Stimulated activated CD4-positive, alpha-beta T cell treated with anti-CD3 and anti-CD28 coated beads, Interleukin-15, amount 100 ng/mL, for 48 hours (primary cell): ENCODE measurements around the gene KRT38.

ENCODE experiments used
- DNase-seq, 2 donors: peaks; one replicate each; pipeline ENCODE4 v3.0.0-alpha.2; 2020; ENCODE audit warnings: low read depth in 2 of 2

KRT38 gene

GRCh38 chr17:41440531-41441033 lies at the start of gene KRT38:
Gene KRT38, minus strand, starts transcription at chr17:41440983. Its CDS starts 62 bp downstream, at chr17:41440921.
- no peak for DNase-seq

DNA sequence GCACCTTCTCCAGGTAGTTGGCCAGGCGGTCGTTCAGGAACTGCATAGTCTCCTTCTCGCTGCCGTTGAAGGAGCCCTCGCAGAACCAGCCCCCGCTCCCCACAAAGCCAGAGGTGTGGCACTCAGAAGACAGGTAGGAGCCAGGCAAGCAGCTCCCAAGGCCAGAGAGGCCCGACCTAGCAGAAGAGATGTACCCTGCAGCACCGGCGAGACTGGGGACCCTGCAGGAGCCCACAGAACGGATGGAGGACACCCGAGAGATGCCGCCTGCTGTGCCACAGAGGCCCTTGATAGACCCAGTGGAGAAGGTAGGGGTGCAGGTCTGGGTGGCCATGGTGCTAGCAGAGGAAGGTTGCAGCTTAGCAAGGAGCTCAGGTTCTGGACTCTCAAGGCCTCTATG lies 48.7 kb upstream of the KRT38 start, which contains the start of gene KRT36:
TSS of gene KRT36 (minus strand) at position 380 of the 400 bp plus-strand sequence. CDS start at position 334, 46 bp downstream.
- no peak for DNase-seq

DNA sequence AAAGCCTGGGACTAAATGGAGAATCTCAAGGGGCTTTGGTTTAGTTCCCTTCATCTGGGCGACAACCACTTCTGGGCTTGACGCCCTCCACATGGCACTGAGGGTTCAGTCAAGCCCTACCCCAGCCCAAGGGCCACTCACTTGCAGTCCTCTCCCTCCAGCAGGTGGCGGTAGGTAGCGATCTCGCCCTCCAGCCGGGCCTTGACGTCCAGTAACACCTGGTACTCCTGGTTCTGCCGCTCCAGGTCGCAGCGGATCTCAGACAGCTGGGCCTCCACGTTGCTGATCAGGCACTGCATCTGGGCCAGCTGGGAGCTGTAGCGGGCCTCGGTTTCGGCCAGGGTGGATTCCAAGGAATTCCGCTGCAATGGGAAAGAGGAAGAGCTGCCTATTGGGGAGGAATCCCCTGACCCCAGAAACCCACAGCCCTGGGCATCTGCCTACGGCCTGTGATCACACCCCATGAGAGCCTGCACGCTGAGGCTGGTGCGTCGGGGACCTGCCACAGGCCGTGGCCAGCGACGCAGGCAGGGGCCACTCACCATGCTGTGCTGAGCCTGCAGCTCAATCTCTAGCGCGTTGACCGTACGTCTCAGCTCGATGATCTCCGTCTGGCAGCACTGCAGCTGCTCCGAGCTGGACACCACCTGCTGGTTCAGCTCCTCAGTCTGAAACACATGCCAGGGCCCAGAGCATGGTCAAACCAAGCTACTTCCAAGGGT lies 46.2 kb upstream of the KRT38 start:
- peak; percentile 25 to 38 for DNase-seq

DNA sequence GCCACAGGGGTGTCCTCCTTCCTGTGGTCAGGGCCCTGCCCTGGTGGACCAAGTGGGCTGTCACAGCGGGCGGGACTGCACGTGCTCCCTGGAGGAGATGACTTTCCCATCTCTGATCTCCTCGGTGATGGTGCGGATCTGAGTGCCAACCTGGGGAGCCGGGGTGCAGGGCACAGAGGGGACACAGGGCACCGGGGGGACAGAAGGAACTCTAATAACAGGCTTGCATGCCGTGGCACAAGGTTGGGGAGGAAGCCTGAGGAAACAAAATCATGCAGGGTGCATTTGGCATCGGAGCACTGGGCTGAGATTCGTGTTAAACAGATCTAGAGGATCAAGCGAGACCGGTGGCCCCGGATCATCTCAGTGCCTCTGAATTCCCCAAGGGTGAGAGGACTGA lies 45.5 kb upstream of the KRT38 start:
- DNase-seq: no peak

- no peak for DNase-seq
Measured at GRCh38 chr17:41484920-41485904, 44.4 kb upstream of the KRT38 start.

DNA sequence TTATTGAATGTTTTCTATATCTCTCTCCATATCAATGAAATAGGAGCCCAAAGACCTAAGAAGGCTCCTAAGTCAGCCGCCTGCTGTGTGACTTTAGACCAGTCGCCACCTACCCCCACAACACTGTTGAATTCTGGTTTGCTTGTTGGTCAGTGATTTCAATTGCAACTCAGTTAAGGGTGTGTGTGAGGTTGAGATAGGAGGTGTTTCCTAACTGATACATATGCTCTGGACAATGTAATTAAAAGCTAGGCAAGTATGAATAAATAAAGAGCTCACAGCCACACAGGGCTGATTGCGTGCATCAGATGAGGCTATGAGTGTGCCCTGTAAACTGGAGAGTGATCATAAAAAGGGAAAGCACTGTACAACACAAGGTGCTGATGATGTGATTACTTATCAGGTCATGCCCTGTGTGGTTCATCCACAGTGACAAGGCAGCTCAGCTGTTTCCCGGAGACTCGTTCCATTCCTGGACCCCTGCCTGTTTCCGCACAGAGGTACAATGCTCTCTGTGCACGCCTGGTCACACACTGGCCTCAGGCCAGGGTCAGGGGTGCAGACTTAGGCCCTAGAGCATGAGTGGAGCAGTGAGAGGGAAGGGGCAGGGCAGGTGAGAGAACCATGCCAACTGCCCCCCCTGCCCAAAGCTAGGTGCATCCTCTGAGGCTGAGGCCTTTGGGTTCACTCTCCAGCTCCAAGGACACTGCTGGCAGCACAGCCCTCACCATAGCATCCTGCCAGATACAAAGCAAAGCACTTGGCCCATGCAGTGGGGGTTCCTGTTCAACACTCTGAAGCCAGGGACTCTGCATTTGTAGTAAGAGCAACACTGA lies 43.4 kb upstream of the KRT38 start:
- no peak for DNase-seq

DNA sequence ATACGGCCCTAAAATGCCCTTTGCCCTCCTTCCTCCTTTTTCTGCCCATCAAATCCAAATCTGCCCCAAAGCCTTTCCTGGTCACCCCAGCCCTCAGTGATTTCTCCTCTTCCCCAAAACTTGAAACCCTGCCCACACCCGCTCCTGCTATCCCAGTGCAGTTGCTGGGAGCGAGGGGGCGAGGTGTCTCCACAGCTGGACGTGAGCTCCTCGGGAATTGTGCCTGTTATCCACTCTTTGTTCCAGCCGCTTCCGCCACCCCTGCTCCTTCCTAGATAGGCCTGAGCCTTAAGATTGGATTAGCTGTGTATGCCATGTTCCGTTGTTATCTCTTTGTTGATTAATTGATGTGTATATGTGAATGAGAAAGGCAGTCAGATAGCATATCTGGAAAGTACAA lies 42.7 kb upstream of the KRT38 start:
- DNase-seq: no peak

- no peak for DNase-seq
Measured at GRCh38 chr17:41481036-41481435, 40.3 kb upstream of the KRT38 start, which contains the start of gene KRT35. Gene KRT35, minus strand, starts transcription at chr17:41481151. Its CDS starts 54 bp downstream, at chr17:41481097.

- no peak for DNase-seq
Measured at GRCh38 chr17:41480581-41480980, 39.8 kb upstream of the KRT38 start.

DNA sequence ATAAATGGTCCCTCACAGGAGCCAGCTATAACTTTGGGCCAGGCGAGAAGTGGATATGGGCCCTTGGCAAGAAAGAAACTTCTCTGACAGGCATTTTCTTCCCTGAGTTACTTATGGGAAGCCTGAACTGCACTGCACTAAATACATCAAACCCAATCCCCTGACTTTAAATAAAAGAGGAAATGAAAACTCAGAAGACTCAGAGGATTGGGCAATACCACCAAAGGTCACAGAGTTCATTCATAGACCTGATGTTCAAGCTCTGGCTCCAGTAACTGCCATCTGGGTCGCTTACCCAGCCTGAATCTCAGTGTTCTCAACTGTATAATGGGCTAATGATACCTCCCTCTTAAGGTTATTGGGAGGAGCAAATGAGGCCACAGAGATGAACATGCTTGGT lies 39.4 kb upstream of the KRT38 start:
- no peak for DNase-seq

- no peak for DNase-seq
Measured at GRCh38 chr17:41478237-41478636, 37.5 kb upstream of the KRT38 start.

DNA sequence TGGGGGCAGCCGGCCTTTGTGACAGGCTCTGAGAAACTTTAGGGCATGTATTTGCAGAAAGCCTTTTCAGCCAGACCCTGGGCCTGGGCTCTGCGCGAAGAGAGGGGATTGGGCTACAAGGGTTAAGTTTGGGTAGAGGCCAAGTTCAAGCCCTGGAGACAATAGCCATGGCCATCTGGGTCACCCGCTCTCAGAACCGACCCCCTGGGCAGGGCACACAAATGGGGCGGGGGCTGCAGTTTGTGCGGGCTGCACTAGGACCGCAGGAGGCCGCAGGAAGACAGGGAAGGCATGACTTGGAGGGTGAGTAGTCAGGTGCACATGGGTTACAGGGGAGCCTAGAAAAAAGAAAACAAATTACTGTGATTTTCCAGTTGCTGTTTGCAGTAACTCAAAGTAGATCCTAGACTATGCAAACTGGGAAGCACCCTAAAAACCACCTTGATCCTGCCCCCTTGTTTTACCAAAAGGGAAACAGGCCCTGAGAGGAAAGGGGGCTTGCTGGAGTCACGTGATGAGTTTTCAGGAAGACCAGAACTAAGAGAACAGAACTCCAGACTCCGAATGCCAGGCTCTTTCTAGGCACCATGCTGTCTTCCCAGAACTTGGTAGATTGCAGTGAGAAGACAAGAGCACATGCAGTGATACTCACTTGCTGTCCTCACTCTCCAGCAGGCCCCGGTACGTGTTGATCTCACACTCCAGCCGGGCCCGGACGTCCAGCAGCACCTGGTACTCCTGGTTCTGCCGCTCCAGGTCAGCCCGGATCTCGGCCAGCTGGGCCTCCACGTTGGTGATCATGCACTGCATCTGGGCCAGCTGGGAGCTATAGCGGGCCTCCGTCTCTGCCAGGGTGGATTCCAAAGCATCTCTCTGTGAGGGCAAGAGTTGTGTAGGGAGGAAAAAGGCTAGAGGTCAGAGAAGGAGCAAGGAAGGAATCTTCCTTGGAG lies 36.4 kb upstream of the KRT38 start:
- no peak for DNase-seq

- no peak for DNase-seq
Measured at GRCh38 chr17:41475421-41475820, 34.6 kb upstream of the KRT38 start.

- DNase-seq: no peak
Measured at GRCh38 chr17:41474863-41475262, 34.1 kb upstream of the KRT38 start.

DNA sequence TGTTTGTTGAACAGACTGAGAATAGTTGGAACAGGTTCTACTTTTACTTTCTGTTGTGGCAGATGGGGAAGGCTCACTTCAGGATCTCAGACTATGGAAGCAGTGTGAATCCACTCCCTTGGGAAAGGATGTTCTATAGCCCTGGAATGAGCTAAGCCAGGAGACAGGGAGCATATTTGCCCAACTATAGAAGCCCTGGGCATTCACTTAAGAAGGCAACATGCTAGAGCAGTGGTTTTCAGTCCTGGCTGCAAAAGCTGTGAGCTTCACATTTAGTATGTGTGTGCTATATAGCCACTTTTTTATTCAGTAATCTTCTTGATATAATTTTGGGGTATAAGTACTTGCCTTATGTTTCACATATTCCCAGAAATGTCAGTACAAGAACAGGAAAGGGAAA lies 27.6 kb upstream of the KRT38 start:
- no peak for DNase-seq

DNA sequence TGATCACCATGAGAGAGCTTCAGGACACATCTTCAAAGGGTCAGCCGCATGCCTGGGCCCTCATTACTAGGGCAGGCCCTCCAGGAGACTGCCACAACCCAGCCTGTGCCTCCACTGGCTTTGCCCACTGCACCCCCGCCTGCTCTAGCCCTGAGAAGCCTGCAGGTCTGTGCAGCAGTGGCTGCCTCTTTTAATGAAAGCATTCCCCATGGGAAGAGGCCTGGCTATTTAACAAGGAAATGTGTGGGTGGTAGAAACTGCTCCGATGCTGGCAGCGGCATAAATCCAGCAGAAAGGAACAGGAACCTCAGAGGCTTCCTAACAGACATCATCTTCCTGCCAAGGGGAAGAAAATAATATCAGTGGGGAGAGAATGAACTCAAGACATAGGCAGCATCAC lies 26.8 kb upstream of the KRT38 start:
- DNase-seq: no peak

DNA sequence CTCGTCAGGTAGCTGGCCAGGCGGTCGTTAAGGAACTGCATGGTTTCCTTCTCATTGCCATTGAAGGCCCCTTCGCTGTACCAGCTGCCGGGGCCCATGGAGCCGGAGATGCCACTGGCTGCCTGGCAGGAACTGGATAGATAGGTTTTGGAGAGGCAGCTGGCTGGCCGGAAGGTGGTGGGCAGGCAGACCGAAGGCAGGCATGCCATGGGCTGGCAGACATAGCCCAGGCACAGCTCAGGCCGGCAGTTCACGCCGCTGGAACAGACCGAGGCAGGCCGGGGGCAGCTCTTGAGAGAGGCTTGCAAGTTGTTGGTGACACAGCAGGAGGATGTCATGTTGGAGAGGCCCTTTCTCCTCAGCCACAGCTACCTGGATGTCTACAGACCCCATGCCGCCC lies 26.2 kb upstream of the KRT38 start, which contains the start of gene KRT32:
TSS of gene KRT32 (minus strand) at position 399 of the 400 bp plus-strand sequence. CDS start at position 338, 61 bp downstream.
- no peak for DNase-seq

GRCh38 chr17:41464682-41465081 lies 23.9 kb upstream of the KRT38 start:
- no peak for DNase-seq

DNA sequence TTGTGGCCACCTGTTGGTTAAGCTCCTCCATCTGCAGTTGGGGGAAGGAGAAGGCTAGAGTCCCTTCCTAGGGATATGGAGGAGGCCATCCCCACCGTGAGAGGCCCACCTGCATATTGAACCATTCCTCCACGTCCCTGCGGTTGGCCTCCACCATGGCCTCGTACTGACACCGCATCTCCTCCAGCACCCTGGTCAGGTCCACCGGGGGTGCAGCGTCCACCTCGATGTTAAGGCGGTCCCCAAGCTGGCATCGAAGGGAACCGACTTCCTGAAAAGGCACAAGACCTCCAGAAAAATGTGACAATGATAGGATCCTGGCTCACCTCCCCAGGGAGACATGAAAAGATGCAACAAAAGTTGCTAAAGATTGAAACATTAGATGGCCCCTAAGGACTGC lies 23.4 kb upstream of the KRT38 start:
- DNase-seq: no peak

GRCh38 chr17:41463746-41464145 lies 23.0 kb upstream of the KRT38 start:
- no peak for DNase-seq
